GM19324 (cell line): ENCODE measurements around the gene MPHOSPH10.
A peak's percentile ranks its signal among the peaks of the same experiment; 100 is the strongest.
"Not testable (repeated sequence)": the region's sequence is repeated elsewhere in the genome, so short reads cannot be mapped to it uniquely, and the experiment has no call there.

Source experiments
- ATAC-seq: cut with Tn5 transposase; IDR thresholded peaks from one replicate; pipeline ENCODE4 v1.9.1; 2021; ENCODE audit warnings: mild to moderate bottlenecking, moderate library complexity; ENCODE audit not compliant: unreplicated experiment, low FRiP score

The MPHOSPH10 gene

GRCh38 chr2:71121479-71121878, 9.0 kb upstream of the MPHOSPH10 start:
- ATAC-seq: no peak

- ATAC-seq: no peak
Measured at GRCh38 chr2:71122387-71123298, 7.8 kb upstream of the MPHOSPH10 start.

GRCh38 chr2:71125506-71126294, 4.7 kb upstream of the MPHOSPH10 start:
- no peak for ATAC-seq

- no peak for ATAC-seq
Measured at GRCh38 chr2:71126957-71127356, 3.5 kb upstream of the MPHOSPH10 start.

- no peak for ATAC-seq
Measured at GRCh38 chr2:71129114-71129901, 1.1 kb upstream of the MPHOSPH10 start.

GRCh38 chr2:71129902-71130151, 607 bp upstream of the MPHOSPH10 start:
- peak; percentile 53 for ATAC-seq

GRCh38 chr2:71130905-71131244, 441 bp downstream of the MPHOSPH10 start:
- no peak for ATAC-seq

- not testable (repeated sequence) for ATAC-seq
Measured at GRCh38 chr2:71131387-71132166, 1.1 kb downstream of the MPHOSPH10 start.

GRCh38 chr2:71133603-71134002, 3.2 kb downstream of the MPHOSPH10 start:
- ATAC-seq: no peak

GRCh38 chr2:71136174-71136573, 5.7 kb downstream of the MPHOSPH10 start:
- ATAC-seq: no peak

- ATAC-seq: no peak
Measured at GRCh38 chr2:71143782-71144181, 13.3 kb downstream of the MPHOSPH10 start.

- ATAC-seq: no peak
Measured at GRCh38 chr2:71148506-71149063, 18.2 kb downstream of the MPHOSPH10 start.

- ATAC-seq: no peak
Measured at GRCh38 chr2:71150082-71150816, 19.8 kb downstream of the MPHOSPH10 start.

GRCh38 chr2:71151620-71152019, 21.2 kb downstream of the MPHOSPH10 start:
- ATAC-seq: no peak

- ATAC-seq: no peak
Measured at GRCh38 chr2:71153585-71154224, 23.3 kb downstream of the MPHOSPH10 start.

GRCh38 chr2:71154279-71154678, 23.8 kb downstream of the MPHOSPH10 start:
- ATAC-seq: no peak

GRCh38 chr2:71154798-71155197, 24.4 kb downstream of the MPHOSPH10 start:
- ATAC-seq: no peak

- ATAC-seq: no peak
Measured at GRCh38 chr2:71155846-71156245, 25.4 kb downstream of the MPHOSPH10 start.

GRCh38 chr2:71156573-71156972, 26.1 kb downstream of the MPHOSPH10 start:
- no peak for ATAC-seq
